HepG2 (cell line): Measurements from ENCODE around the gene ADCY7. TPM values are rescaled to one million over a fixed set of nuclear protein-coding genes. Genes with fewer than 3 reads are reported as not detected.
A peak's percentile ranks its signal among the peaks of the same experiment; 100 is the strongest.

Source experiments
- ISL2 ChIP-seq: sonication (generic); formaldehyde crosslinking; IDR thresholded peaks from 2 replicates; pipeline ENCODE4 v1.5.0; 2020; ENCODE audit warnings: missing genetic modification reagents
- PAF1 ChIP-seq: IDR thresholded peaks from 2 replicates; pipeline ENCODE4 v1.6.1; 2016; ENCODE audit warnings: missing genetic modification reagents, missing compliant biosample characterization
- POLR2A ChIP-seq, 2 experiments: IDR thresholded peaks; 2 replicates each; pipeline ENCODE4 v1.6.1; 2011; ENCODE audit warnings: low read depth in 2 of 2, low read length in 2 of 2, mild to moderate bottlenecking in 1 of 2, moderate library complexity in 1 of 2; ENCODE audit not compliant: insufficient read depth in 1 of 2
- RBAK ChIP-seq: sonication (generic); formaldehyde crosslinking; IDR thresholded peaks from 2 replicates; pipeline ENCODE4 v1.5.1; 2020; ENCODE audit warnings: mild to moderate bottlenecking, missing genetic modification reagents
- REL ChIP-seq: sonication (generic); formaldehyde crosslinking; conservative IDR thresholded peaks from 2 replicates; pipeline ENCODE4 v1.8.0; 2022; ENCODE audit warnings: mild to moderate bottlenecking, missing genetic modification reagents, moderate library complexity
- SMAD9 ChIP-seq: sonication (generic); formaldehyde crosslinking; IDR thresholded peaks from 2 replicates; pipeline ENCODE4 v1.5.1; 2020; ENCODE audit warnings: mild to moderate bottlenecking, missing genetic modification reagents
- SOX5 ChIP-seq: IDR thresholded peaks from 2 replicates; pipeline ENCODE4 v1.6.1; 2016; ENCODE audit warnings: borderline replicate concordance
- SP5 ChIP-seq: IDR thresholded peaks from 2 replicates; pipeline ENCODE4 v1.6.1; 2016; ENCODE audit warnings: low read depth, borderline replicate concordance
- TEAD3 ChIP-seq: optimal IDR thresholded peaks from 2 replicates; pipeline ENCODE3; 2016; ENCODE audit warnings: borderline replicate concordance
- ZC3H4 ChIP-seq: sonication (generic); formaldehyde crosslinking; IDR thresholded peaks from 2 replicates; pipeline ENCODE4 v1.4.0; 2020; ENCODE audit warnings: missing genetic modification reagents, borderline replicate concordance
- ZKSCAN1 ChIP-seq: fragments of 150-350 bp; IDR thresholded peaks from 2 replicates; pipeline ENCODE4 v1.6.1; 2014; ENCODE audit warnings: low read length
- ZNF263 ChIP-seq: sonication (generic); formaldehyde crosslinking; IDR thresholded peaks from 2 replicates; pipeline ENCODE4 v1.4.0; 2020; ENCODE audit warnings: missing genetic modification reagents
- ZNF382 ChIP-seq: sonication (generic); formaldehyde crosslinking; IDR thresholded peaks from 2 replicates; pipeline ENCODE4 v1.5.0; 2020; ENCODE audit warnings: missing genetic modification reagents, mild to moderate bottlenecking, borderline replicate concordance
- ZNF460 ChIP-seq: sonication (generic); formaldehyde crosslinking; IDR thresholded peaks from 2 replicates; pipeline ENCODE4 v1.5.1; 2020; ENCODE audit warnings: missing genetic modification reagents, mild to moderate bottlenecking, borderline replicate concordance
- ZNF709 ChIP-seq: sonication (generic); formaldehyde crosslinking; IDR thresholded peaks from 2 replicates; pipeline ENCODE4 v1.5.0; 2020; ENCODE audit warnings: mild to moderate bottlenecking, missing genetic modification reagents
- ZNF766 ChIP-seq: sonication (generic); formaldehyde crosslinking; IDR thresholded peaks from 2 replicates; pipeline ENCODE4 v1.5.0; 2020; ENCODE audit warnings: missing genetic modification reagents, borderline replicate concordance
- ZNF879 ChIP-seq: sonication (generic); formaldehyde crosslinking; IDR thresholded peaks from 2 replicates; pipeline ENCODE4 v1.8.1; 2023; ENCODE audit warnings: missing genetic modification reagents
- polyA plus RNA-seq, 8 experiments: library from polyadenylated mRNA; depleted of rRNA in 3 of 8; stranded (reverse) in 7 of 8; unstranded in 1 of 8; fragments of >200 nt; fragmentation: Illumina TruSeq in 4 of 8; extraction: Trizol in 4 of 8; gene quantifications; 2 replicates each; pipeline versions ENCODE4 v1.2.1 to v1.2.3, GENCODE V29; 2011 to 2016; ENCODE audit warnings: low read depth in 4 of 8, missing spikeins in 1 of 8, mixed read lengths in 1 of 8; ENCODE audit not compliant: insufficient read depth in 1 of 8
- total RNA-seq, 5 experiments: library from RNA; depleted of rRNA; stranded (reverse); fragments of >200 nt; fragmentation: Illumina TruSeq; extraction: Trizol; gene quantifications; 2 replicates each; pipeline ENCODE4 v1.2.3, GENCODE V29; 2016; ENCODE audit warnings: low read depth in 1 of 5
- TF ChIP-seq, protein P1 (sequence below): sonication (generic); formaldehyde crosslinking; IDR thresholded peaks from 2 replicates; pipeline ENCODE4 v1.4.0; 2020; ENCODE audit warnings: missing genetic modification reagents; ENCODE audit errors: not compliant biosample characterization
- TF ChIP-seq, protein P2 (sequence below), 2 experiments: IDR thresholded peaks; 2 replicates each; pipeline ENCODE4 v1.6.1; 2011 to 2012; ENCODE audit warnings: low read length in 2 of 2, borderline replicate concordance in 1 of 2, low read depth in 1 of 2, mild to moderate bottlenecking in 1 of 2, moderate library complexity in 1 of 2
- TF ChIP-seq, protein P3 (sequence below): sonication (generic); formaldehyde crosslinking; conservative IDR thresholded peaks from 2 replicates; pipeline ENCODE4 v1.4.0; 2020; ENCODE audit warnings: missing genetic modification reagents
- TF ChIP-seq, protein P4 (sequence below): sonication (generic); formaldehyde crosslinking; IDR thresholded peaks from 2 replicates; pipeline ENCODE4 v1.4.0; 2020; ENCODE audit warnings: missing genetic modification reagents, low read depth, mild to moderate bottlenecking, borderline replicate concordance
- TF ChIP-seq, protein P5 (sequence below): sonication (generic); formaldehyde crosslinking; IDR thresholded peaks from 2 replicates; pipeline ENCODE4 v1.4.0; 2020; ENCODE audit warnings: missing genetic modification reagents

ADCY7 gene
- total and polyA plus RNA-seq, 2 of the 13 experiments (the other 11 are each of a cell fraction or from before 2014, with no cell fraction given) = 2.2 to 4.3 TPM

DNA sequence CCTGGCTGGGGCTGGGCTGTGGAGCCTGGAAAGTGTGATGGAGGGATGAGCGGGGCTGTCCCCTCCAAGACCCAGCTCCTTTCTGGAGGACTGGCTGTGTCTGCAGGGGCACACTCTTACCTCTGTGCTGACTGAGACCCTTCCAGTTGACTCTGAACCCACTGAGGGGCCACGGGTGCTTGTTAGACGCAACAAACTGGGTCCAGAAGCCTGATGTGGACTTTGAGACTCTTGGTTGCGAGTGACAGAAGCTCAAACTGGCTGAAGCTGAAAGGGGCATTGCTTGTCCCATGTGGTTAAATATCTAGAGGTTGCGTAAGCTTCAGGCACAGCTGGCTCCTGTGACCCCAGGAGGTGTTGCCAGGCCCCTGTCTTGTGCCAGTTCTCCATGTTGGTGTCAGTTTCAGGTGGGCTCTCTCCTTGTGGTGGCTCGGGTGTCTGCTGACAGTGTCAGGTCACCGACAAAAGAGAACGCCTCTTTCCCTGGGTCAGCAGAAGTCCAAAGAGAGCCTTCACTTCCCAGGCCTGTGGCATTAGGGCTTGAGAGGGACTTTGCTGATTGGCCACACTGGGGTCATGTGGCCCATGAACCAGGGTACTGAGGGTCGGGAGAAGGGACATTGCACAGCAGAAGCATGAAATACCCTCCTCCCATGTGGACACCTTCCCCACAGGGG, 16.7 kb downstream of the ADCY7 start (continued):
- TF ChIP-seq REL = no peak
- TF ChIP-seq, protein P1, sequence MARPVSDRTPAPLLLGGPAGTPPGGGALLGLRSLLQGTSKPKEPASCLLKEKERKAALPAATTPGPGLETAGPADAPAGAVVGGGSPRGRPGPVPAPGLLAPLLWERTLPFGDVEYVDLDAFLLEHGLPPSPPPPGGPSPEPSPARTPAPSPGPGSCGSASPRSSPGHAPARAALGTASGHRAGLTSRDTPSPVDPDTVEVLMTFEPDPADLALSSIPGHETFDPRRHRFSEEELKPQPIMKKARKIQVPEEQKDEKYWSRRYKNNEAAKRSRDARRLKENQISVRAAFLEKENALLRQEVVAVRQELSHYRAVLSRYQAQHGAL (CRISPR knock-in tag) = no peak
- TF ChIP-seq ZNF879 (CRISPR knock-in tag) = no peak
- TF ChIP-seq SMAD9 = no peak
- TF ChIP-seq ZNF460 (CRISPR knock-in tag) = no peak
- TF ChIP-seq ZKSCAN1 = no peak
- TF ChIP-seq, protein P2, sequence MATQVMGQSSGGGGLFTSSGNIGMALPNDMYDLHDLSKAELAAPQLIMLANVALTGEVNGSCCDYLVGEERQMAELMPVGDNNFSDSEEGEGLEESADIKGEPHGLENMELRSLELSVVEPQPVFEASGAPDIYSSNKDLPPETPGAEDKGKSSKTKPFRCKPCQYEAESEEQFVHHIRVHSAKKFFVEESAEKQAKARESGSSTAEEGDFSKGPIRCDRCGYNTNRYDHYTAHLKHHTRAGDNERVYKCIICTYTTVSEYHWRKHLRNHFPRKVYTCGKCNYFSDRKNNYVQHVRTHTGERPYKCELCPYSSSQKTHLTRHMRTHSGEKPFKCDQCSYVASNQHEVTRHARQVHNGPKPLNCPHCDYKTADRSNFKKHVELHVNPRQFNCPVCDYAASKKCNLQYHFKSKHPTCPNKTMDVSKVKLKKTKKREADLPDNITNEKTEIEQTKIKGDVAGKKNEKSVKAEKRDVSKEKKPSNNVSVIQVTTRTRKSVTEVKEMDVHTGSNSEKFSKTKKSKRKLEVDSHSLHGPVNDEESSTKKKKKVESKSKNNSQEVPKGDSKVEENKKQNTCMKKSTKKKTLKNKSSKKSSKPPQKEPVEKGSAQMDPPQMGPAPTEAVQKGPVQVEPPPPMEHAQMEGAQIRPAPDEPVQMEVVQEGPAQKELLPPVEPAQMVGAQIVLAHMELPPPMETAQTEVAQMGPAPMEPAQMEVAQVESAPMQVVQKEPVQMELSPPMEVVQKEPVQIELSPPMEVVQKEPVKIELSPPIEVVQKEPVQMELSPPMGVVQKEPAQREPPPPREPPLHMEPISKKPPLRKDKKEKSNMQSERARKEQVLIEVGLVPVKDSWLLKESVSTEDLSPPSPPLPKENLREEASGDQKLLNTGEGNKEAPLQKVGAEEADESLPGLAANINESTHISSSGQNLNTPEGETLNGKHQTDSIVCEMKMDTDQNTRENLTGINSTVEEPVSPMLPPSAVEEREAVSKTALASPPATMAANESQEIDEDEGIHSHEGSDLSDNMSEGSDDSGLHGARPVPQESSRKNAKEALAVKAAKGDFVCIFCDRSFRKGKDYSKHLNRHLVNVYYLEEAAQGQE (IDR thresholded peaks at IDR 0.05; ENCODE audit: borderline replicate concordance in 1 of 2, low read depth in 1 of 2, low read length in 2 of 2) = no peak
- TF ChIP-seq SOX5 = peak; percentile 44; the same call in 1 of the 2 replicates
- TF ChIP-seq PAF1 (CRISPR knock-in tag) = no peak
- TF ChIP-seq ZNF382 (CRISPR knock-in tag) = no peak
- no peak for TF ChIP-seq ZNF766 (CRISPR knock-in tag)
- TF ChIP-seq, protein P3, sequence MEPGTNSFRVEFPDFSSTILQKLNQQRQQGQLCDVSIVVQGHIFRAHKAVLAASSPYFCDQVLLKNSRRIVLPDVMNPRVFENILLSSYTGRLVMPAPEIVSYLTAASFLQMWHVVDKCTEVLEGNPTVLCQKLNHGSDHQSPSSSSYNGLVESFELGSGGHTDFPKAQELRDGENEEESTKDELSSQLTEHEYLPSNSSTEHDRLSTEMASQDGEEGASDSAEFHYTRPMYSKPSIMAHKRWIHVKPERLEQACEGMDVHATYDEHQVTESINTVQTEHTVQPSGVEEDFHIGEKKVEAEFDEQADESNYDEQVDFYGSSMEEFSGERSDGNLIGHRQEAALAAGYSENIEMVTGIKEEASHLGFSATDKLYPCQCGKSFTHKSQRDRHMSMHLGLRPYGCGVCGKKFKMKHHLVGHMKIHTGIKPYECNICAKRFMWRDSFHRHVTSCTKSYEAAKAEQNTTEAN (CRISPR knock-in tag) = no peak
- TF ChIP-seq TEAD3 (CRISPR knock-in tag) = peak; percentile 78
- TF ChIP-seq, protein P4, sequence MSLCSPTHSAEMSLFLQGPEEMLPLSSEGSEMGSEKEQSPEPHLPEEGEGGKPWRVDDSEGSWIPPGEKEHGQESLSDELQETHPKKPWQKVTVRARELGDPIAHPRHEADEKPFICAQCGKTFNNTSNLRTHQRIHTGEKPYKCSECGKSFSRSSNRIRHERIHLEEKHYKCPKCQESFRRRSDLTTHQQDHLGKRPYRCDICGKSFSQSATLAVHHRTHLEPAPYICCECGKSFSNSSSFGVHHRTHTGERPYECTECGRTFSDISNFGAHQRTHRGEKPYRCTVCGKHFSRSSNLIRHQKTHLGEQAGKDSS (CRISPR knock-in tag) = 0 out of 2 replicates have a peak, but pooled peaks have one; percentile 61
- TF ChIP-seq ZC3H4 (CRISPR knock-in tag) = no peak
- peak; percentile 35; the same call in 1 of the 2 replicates for TF ChIP-seq ISL2 (CRISPR knock-in tag)
- no peak for TF ChIP-seq POLR2A (IDR thresholded peaks at IDR 0.05; ENCODE audit: insufficient read depth in 1 of 2, low read depth in 2 of 2, low read length in 2 of 2)
- TF ChIP-seq ZNF263 (CRISPR knock-in tag) = peak; percentile 33; the same call in 1 of the 2 replicates
- TF ChIP-seq ZNF709 (CRISPR knock-in tag) = no peak
- TF ChIP-seq, protein P5, sequence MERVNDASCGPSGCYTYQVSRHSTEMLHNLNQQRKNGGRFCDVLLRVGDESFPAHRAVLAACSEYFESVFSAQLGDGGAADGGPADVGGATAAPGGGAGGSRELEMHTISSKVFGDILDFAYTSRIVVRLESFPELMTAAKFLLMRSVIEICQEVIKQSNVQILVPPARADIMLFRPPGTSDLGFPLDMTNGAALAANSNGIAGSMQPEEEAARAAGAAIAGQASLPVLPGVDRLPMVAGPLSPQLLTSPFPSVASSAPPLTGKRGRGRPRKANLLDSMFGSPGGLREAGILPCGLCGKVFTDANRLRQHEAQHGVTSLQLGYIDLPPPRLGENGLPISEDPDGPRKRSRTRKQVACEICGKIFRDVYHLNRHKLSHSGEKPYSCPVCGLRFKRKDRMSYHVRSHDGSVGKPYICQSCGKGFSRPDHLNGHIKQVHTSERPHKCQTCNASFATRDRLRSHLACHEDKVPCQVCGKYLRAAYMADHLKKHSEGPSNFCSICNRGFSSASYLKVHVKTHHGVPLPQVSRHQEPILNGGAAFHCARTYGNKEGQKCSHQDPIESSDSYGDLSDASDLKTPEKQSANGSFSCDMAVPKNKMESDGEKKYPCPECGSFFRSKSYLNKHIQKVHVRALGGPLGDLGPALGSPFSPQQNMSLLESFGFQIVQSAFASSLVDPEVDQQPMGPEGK (CRISPR knock-in tag) = no peak
- TF ChIP-seq SP5 = peak; percentile 12; the same call in 1 of the 2 replicates
- TF ChIP-seq RBAK (CRISPR knock-in tag) = no peak
